NCI-H460 (cell line): ENCODE data around the gene FARSB. TPM values are rescaled to one million over a fixed set of nuclear protein-coding genes. Genes with fewer than 3 reads are reported as not detected.

Source experiments
- total RNA-seq: library from RNA; depleted of rRNA; stranded (reverse); fragments of >200 nt; shearing (Covaris generic); gene quantifications from 2 replicates; pipeline ENCODE4 v1.2.3, GENCODE V29; 2014; rRNA removed

Gene FARSB
- total RNA-seq, 1 experiment from 2014 or later: 103 TPM

Other genes with a start within 250 kb of the FARSB start
- not detected in 2 replicates for gene SGPP2, start 231.5 kb downstream of the FARSB start, total RNA-seq
- not detected in 2 replicates for gene MOGAT1, start 15.6 kb upstream of the FARSB start, total RNA-seq
- 156 and 165 TPM in 2 replicates for gene ACSL3, start 204.9 kb upstream of the FARSB start, total RNA-seq